TTC549 (cell line): Measurements from ENCODE around the gene TMCC1.
"Not testable (repeated sequence)": the region's sequence is repeated elsewhere in the genome, so short reads cannot be mapped to it uniquely, and the experiment has no call there.

ENCODE experiments used
- FAIRE-seq: peaks from 2 replicates; lab custom pipeline; 2012; peaks lifted over from hg19 to GRCh38; lab: Jason Lieb, UNC

TMCC1 gene

GRCh38 chr3:129620828-129621559 is 272.5 kb downstream of the TMCC1 start:
- no peak for FAIRE-seq

- no peak for FAIRE-seq
Measured at GRCh38 chr3:129619726-129620162, 273.8 kb downstream of the TMCC1 start.

GRCh38 chr3:129618901-129619671 is 274.4 kb downstream of the TMCC1 start:
- no peak for FAIRE-seq

GRCh38 chr3:129618186-129618820 is 275.2 kb downstream of the TMCC1 start:
- FAIRE-seq = no peak

GRCh38 chr3:129617381-129618185 is 275.9 kb downstream of the TMCC1 start:
- FAIRE-seq = no peak

- FAIRE-seq = no peak
Measured at GRCh38 chr3:129616713-129617112, 276.8 kb downstream of the TMCC1 start.

GRCh38 chr3:129616291-129616690 is 277.2 kb downstream of the TMCC1 start:
- FAIRE-seq = no peak

GRCh38 chr3:129615751-129616281 is 277.7 kb downstream of the TMCC1 start:
- FAIRE-seq = no peak

GRCh38 chr3:129614927-129615363 is 278.6 kb downstream of the TMCC1 start:
- FAIRE-seq = no peak

- no peak for FAIRE-seq
Measured at GRCh38 chr3:129614435-129614834, 279.1 kb downstream of the TMCC1 start.

- no peak for FAIRE-seq
Measured at GRCh38 chr3:129613367-129613740, 280.2 kb downstream of the TMCC1 start.

GRCh38 chr3:129612534-129613366 is 280.8 kb downstream of the TMCC1 start:
- no peak for FAIRE-seq

- FAIRE-seq = no peak
Measured at GRCh38 chr3:129611812-129612533, 281.5 kb downstream of the TMCC1 start.

GRCh38 chr3:129611446-129611800 is 282.1 kb downstream of the TMCC1 start:
- FAIRE-seq = no peak

GRCh38 chr3:129610794-129611445 is 282.6 kb downstream of the TMCC1 start:
- not testable (repeated sequence) for FAIRE-seq

GRCh38 chr3:129610276-129610675 is 283.2 kb downstream of the TMCC1 start:
- no peak for FAIRE-seq

- no peak for FAIRE-seq
Measured at GRCh38 chr3:129609591-129610182, 283.8 kb downstream of the TMCC1 start.

- no peak for FAIRE-seq
Measured at GRCh38 chr3:129608936-129609590, 284.4 kb downstream of the TMCC1 start.
